Measurements from ENCODE around the gene MTA1.

The MTA1 gene

DNA sequence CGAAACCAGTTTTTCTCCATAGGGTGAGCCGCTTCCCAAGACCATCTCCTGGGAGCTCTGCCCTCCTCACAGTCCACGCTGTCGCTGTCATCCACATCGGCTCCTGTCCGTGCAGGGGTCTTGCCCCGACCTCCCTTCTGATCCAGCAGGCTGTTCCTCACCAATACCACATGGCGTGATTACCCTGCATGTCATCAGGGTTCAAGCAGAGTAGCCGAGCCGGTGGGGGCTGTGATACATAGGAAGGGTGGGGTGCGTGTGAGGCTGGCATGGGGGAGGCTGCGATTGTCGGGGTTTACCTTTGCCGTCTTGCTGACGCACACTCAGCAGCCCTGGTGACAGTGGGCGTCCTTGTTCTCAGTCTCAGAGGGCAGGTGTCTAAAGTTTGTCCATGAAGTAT, 88.4 kb downstream of the MTA1 start:
- H3K4me1 Mint-ChIP-seq = peaks cover 11% of the 10 kb centered on the region
- no peaks in the 10 kb centered on the region for H3K36me3 Mint-ChIP-seq (ENCODE audit: low read depth)
- DNase-seq = no peak
- peaks cover 4% of the 10 kb centered on the region for H3K9me3 Mint-ChIP-seq
- peaks cover 58% of the 10 kb centered on the region for H3K27me3 Mint-ChIP-seq (ENCODE audit: low read depth, poor library complexity)
- H3K4me3 Mint-ChIP-seq = no peak overlapping the region
- TF ChIP-seq, protein P1, sequence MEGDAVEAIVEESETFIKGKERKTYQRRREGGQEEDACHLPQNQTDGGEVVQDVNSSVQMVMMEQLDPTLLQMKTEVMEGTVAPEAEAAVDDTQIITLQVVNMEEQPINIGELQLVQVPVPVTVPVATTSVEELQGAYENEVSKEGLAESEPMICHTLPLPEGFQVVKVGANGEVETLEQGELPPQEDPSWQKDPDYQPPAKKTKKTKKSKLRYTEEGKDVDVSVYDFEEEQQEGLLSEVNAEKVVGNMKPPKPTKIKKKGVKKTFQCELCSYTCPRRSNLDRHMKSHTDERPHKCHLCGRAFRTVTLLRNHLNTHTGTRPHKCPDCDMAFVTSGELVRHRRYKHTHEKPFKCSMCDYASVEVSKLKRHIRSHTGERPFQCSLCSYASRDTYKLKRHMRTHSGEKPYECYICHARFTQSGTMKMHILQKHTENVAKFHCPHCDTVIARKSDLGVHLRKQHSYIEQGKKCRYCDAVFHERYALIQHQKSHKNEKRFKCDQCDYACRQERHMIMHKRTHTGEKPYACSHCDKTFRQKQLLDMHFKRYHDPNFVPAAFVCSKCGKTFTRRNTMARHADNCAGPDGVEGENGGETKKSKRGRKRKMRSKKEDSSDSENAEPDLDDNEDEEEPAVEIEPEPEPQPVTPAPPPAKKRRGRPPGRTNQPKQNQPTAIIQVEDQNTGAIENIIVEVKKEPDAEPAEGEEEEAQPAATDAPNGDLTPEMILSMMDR (IDR thresholded peaks at IDR 0.05) = no peak
- H3K27ac Mint-ChIP-seq = no peak overlapping the region

DNA sequence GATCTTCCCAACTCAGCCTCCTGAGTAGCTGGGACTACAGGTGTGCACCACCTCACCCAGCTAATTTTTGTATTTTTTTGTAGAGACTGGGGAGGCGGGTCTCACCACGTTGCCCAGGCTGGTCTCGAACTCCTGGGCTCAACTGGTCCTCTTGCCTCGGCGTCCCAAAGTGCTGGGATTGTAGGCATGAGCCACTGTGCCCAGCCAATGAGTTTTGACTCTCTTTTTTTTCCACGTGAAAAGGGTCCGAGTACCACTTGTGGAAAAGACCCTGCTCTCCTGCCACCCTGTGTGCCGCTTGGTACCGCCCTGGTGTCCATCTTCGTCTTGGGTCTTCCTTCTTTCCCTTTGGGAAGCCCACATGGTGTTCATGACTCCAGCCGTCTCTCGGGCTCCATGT, 89.0 kb downstream of the MTA1 start:
- H3K36me3 Mint-ChIP-seq (ENCODE audit: low read depth) = no peaks in the 10 kb centered on the region
- H3K27ac Mint-ChIP-seq = no peak overlapping the region
- H3K27me3 Mint-ChIP-seq (ENCODE audit: low read depth, poor library complexity) = peaks cover 63% of the 10 kb centered on the region
- no peak overlapping the region for H3K4me3 Mint-ChIP-seq
- H3K9me3 Mint-ChIP-seq = peaks cover 4% of the 10 kb centered on the region
- DNase-seq = no peak
- TF ChIP-seq, protein P1 (IDR thresholded peaks at IDR 0.05) = no peak
- peaks cover 7% of the 10 kb centered on the region for H3K4me1 Mint-ChIP-seq

DNA sequence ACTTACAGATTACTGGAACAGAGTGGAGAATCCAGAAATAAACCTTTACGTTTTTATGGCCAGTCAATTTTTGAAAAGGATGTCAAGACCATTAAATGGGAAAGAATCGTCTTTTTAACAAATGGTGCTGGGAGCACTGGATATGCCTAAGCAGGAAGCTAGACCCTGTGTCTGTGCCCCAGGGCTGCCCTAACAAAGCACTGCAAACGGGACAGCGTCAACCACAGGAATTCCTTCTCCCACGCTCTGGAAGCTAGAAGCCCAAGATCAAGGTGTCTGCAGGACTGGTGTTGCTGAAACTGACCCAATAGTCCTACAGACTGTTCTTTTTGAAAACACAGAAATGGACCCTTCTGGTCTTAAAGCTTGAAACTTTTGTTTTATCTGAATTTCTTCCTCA, 97.5 kb downstream of the MTA1 start:
- DNase-seq = no peak
- TF ChIP-seq, protein P1 (IDR thresholded peaks at IDR 0.05) = no peak
- peaks cover 67% of the 10 kb centered on the region for H3K27me3 Mint-ChIP-seq (ENCODE audit: low read depth, poor library complexity)
- no peak overlapping the region for H3K27ac Mint-ChIP-seq
- H3K4me1 Mint-ChIP-seq = no peaks in the 10 kb centered on the region
- peaks cover 32% of the 10 kb centered on the region for H3K9me3 Mint-ChIP-seq
- no peaks in the 10 kb centered on the region for H3K36me3 Mint-ChIP-seq (ENCODE audit: low read depth)
- no peak overlapping the region for H3K4me3 Mint-ChIP-seq

DNA sequence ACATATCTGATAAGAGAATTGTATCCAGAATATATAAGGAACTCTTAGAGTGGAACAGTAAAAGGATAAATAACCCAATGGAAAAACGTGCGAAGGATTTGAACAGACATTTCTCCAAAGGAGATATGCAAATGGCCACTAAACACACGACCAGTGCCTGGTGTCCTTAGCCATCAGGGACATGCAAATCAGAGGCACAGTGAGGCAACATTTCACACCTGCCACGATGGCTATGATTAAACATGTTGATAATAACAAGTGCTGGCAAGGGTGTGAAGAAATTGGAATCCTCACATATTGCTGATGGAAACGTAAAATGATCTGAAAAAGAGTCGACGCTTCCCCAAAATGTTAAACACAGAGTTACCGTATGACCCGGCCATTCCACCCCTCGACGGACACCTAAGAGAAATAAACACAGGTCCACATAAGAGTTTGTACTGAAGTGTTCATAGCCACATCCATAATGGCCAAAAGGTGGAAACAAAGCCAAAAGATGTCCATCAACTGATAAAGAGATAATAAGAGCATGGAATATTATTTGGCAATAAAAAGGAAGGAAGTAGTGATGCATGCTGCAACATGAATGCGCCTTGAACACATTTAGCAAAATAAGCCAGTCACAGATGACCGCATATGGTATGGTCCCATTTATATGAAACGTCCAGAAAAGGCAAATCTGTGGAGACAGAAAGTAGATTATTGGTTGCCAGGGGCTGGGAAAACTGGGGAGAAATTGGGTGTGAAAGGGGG, 100.5 kb downstream of the MTA1 start:
- H3K27ac Mint-ChIP-seq = no peak overlapping the region
- peaks cover 76% of the 10 kb centered on the region for H3K27me3 Mint-ChIP-seq (ENCODE audit: low read depth, poor library complexity)
- H3K4me1 Mint-ChIP-seq = no peaks in the 10 kb centered on the region

More for the DNA sequence above, 100.5 kb downstream of the MTA1 start:
- Mint-ChIP-seq H3K36me3 (ENCODE audit: low read depth) (no peaks in the 10 kb centered on the region), H3K4me3 (no peak overlapping the region), H3K9me3 (peaks cover 32% of the 10 kb centered on the region)
- no peak for DNase-seq
- TF ChIP-seq, protein P1 (IDR thresholded peaks at IDR 0.05) = no peak
